K562 (cell line): ENCODE data around the gene SRRM5. TPM values are rescaled to one million over a fixed set of nuclear protein-coding genes. Genes with fewer than 3 reads are reported as not detected.

ENCODE experiments used
- C11orf30 ChIP-seq: fragments of 450-650 bp; IDR thresholded peaks from 2 replicates; pipeline ENCODE4 v1.6.1; 2016; ENCODE audit warnings: low read depth, mild to moderate bottlenecking
- NEUROD1 ChIP-seq: fragments of 150-350 bp; IDR thresholded peaks from 2 replicates; pipeline ENCODE4 v1.6.1; 2014; ENCODE audit warnings: borderline replicate concordance, low read length, low read depth; ENCODE audit not compliant: partially characterized antibody
- POLR2G ChIP-seq: fragments of 200-400 bp; formaldehyde crosslinking; IDR thresholded peaks from 2 replicates; pipeline ENCODE4 v1.6.1; 2017; ENCODE audit warnings: low read depth, mild to moderate bottlenecking, antibody characterized with exemption, low read length, moderate library complexity
- RBM25 ChIP-seq: fragments of 200-400 bp; formaldehyde crosslinking; IDR thresholded peaks from 2 replicates; pipeline ENCODE4 v1.6.1; 2018; ENCODE audit warnings: low read length, low read depth, moderate library complexity; ENCODE audit not compliant: severe bottlenecking
- RBM39 ChIP-seq: fragments of 200-400 bp; formaldehyde crosslinking; optimal IDR thresholded peaks from 2 replicates; pipeline ENCODE3; 2018; ENCODE audit warnings: low read depth, low read length
- RCOR1 ChIP-seq, 2 experiments: IDR thresholded peaks; 2 replicates each; pipeline ENCODE4 v1.6.1; 2012; ENCODE audit warnings: low read depth in 2 of 2, low read length in 2 of 2, borderline replicate concordance in 1 of 2, improper control_type of control experiment in 1 of 2
- RNF2 ChIP-seq: sonication (generic); IDR thresholded peaks from 2 replicates; pipeline ENCODE4 v1.6.1; 2016
- ZNF23 ChIP-seq: fragments of 250-450 bp; sonication (Bioruptor Pico); IDR thresholded peaks from 2 replicates; pipeline ENCODE4 v1.4.0; 2020; ENCODE audit warnings: mild to moderate bottlenecking
- ZNF766 ChIP-seq: fragments of 200-800 bp; sonication (Bioruptor generic); conservative IDR thresholded peaks from 2 replicates; pipeline ENCODE4 v1.6.1; 2016; ENCODE audit warnings: missing genetic modification characterization, missing compliant biosample characterization
- polyA plus RNA-seq, 8 experiments: library from polyadenylated mRNA; depleted of rRNA in 4 of 8; stranded (reverse) in 5 of 8; unstranded in 3 of 8; fragments of >200 nt; fragmentation: Nextera tagmentation in 2 of 8; fragmentation: Illumina TruSeq in 1 of 8; extraction: Ambion mirVana in 2 of 8; extraction: Trizol in 1 of 8; gene quantifications; 2 replicates each; pipeline versions ENCODE4 v1.2.1 to v1.2.3, GENCODE V29; 2011 to 2014; ENCODE audit warnings: inconsistent platforms in 1 of 8, missing spikeins in 1 of 8
- total RNA-seq, 7 experiments: library from RNA; depleted of rRNA in 6 of 7; stranded (reverse); fragments of >200 nt in 6 of 7; fragmentation: Illumina TruSeq in 2 of 7; extraction: Trizol in 2 of 7; gene quantifications; 2 replicates each; pipeline versions ENCODE4 v1.2.1 to v1.2.3, GENCODE V29; 2011 to 2021; ENCODE audit warnings: low replicate concordance in 1 of 7
- TF ChIP-seq, protein P1 (sequence below), 2 experiments: IDR thresholded peaks in 1 of 2; conservative IDR thresholded peaks in 1 of 2; 2 replicates each; pipeline ENCODE4 v1.6.1; 2016; ENCODE audit warnings: low read depth in 2 of 2, mild to moderate bottlenecking in 1 of 2, missing compliant biosample characterization in 1 of 2, missing genetic modification characterization in 1 of 2, moderate library complexity in 1 of 2
- TF ChIP-seq, protein P2 (sequence below): fragments of 200-800 bp; sonication (Bioruptor generic); IDR thresholded peaks from 2 replicates; pipeline ENCODE4 v1.6.1; 2017; ENCODE audit warnings: missing genetic modification characterization, missing compliant biosample characterization
- TF ChIP-seq, protein P3 (sequence below): sonication (generic); formaldehyde crosslinking; IDR thresholded peaks from 2 replicates; pipeline ENCODE4 v1.8.1; 2022; ENCODE audit warnings: missing genetic modification reagents

The SRRM5 gene
- total and polyA plus RNA-seq, 9 of the 15 experiments (the other 6 are each of a cell fraction or from before 2014, with no cell fraction given) = 0.09 to 0.45 (median 0.18) TPM; not detected in 2

GRCh38 chr19:43651758-43652545, 40.1 kb downstream of the SRRM5 start (continued):
- TF ChIP-seq, protein P1, sequence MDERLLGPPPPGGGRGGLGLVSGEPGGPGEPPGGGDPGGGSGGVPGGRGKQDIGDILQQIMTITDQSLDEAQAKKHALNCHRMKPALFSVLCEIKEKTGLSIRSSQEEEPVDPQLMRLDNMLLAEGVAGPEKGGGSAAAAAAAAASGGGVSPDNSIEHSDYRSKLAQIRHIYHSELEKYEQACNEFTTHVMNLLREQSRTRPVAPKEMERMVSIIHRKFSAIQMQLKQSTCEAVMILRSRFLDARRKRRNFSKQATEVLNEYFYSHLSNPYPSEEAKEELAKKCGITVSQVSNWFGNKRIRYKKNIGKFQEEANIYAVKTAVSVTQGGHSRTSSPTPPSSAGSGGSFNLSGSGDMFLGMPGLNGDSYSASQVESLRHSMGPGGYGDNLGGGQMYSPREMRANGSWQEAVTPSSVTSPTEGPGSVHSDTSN (CRISPR knock-in tag; IDR thresholded peaks at IDR 0.05; ENCODE audit: low read depth) = no peak
- TF ChIP-seq, protein P1 (tag; conservative IDR thresholded peaks at IDR 0.05; ENCODE audit: low read depth) = 0 out of 2 replicates have a peak, but pooled peaks have one; percentile 58
- no peak for TF ChIP-seq RNF2
- TF ChIP-seq, protein P2, sequence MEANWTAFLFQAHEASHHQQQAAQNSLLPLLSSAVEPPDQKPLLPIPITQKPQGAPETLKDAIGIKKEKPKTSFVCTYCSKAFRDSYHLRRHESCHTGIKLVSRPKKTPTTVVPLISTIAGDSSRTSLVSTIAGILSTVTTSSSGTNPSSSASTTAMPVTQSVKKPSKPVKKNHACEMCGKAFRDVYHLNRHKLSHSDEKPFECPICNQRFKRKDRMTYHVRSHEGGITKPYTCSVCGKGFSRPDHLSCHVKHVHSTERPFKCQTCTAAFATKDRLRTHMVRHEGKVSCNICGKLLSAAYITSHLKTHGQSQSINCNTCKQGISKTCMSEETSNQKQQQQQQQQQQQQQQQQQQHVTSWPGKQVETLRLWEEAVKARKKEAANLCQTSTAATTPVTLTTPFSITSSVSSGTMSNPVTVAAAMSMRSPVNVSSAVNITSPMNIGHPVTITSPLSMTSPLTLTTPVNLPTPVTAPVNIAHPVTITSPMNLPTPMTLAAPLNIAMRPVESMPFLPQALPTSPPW = peak; percentile 22; the same call in 1 of the 2 replicates
- TF ChIP-seq RBM39 = no peak
- TF ChIP-seq ZNF766 (CRISPR knock-in tag) = peak; percentile 41; the same call in 1 of the 2 replicates
- TF ChIP-seq, protein P3, sequence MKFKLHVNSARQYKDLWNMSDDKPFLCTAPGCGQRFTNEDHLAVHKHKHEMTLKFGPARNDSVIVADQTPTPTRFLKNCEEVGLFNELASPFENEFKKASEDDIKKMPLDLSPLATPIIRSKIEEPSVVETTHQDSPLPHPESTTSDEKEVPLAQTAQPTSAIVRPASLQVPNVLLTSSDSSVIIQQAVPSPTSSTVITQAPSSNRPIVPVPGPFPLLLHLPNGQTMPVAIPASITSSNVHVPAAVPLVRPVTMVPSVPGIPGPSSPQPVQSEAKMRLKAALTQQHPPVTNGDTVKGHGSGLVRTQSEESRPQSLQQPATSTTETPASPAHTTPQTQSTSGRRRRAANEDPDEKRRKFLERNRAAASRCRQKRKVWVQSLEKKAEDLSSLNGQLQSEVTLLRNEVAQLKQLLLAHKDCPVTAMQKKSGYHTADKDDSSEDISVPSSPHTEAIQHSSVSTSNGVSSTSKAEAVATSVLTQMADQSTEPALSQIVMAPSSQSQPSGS (CRISPR knock-in tag) = no peak
- no peak for TF ChIP-seq POLR2G
- TF ChIP-seq RCOR1 (IDR thresholded peaks at IDR 0.05; ENCODE audit: borderline replicate concordance in 1 of 2, low read depth in 2 of 2, low read length in 2 of 2) = peak in 1 of 2 experiments; percentile 62; a peak in 2 of 4 replicates
- no peak for TF ChIP-seq C11orf30
- peak; percentile 9 for TF ChIP-seq NEUROD1
- no peak for TF ChIP-seq ZNF23 (CRISPR knock-in tag)
- TF ChIP-seq RBM25 = peak; percentile 43
